ENCODE measurements around the gene FRMD1.
"Not testable (repeated sequence)": the region's sequence is repeated elsewhere in the genome, so short reads cannot be mapped to it uniquely, and the experiment has no call there.

FRMD1 gene

GRCh38 chr6:168080393-168081077 lies 1.5 kb upstream of the FRMD1 start:
- H3K27me3 ChIP-seq, result no peaks in the 10 kb centered on the region
- no peak overlapping the region for H3K27ac ChIP-seq
- no peak overlapping the region for H3K9ac ChIP-seq
- peaks cover 6 to 79% (median 57%) of the 10 kb centered on the region in 10 experiments for H3K4me1 ChIP-seq
- H3K4me3 ChIP-seq, result no peak overlapping the region
- no peaks in the 10 kb centered on the region for H4K20me1 ChIP-seq
- H3K4me2 ChIP-seq, result no peak overlapping the region
- H3K36me3 ChIP-seq, result no peaks in the 10 kb centered on the region
- H3K9me3 ChIP-seq (replicated peaks in 1 of 11), result peaks cover 16 to 40% (median 26%) of the 10 kb centered on the region in 11 experiments
- no peak for TF ChIP-seq Cebpa-rat (IDR thresholded peaks at IDR 0.05)

- H3K9me3 ChIP-seq (replicated peaks in 1 of 11), result peaks cover 24 to 56% (median 35%) of the 10 kb centered on the region in 11 experiments
Measured at GRCh38 chr6:168078175-168078942, 653 bp downstream of the FRMD1 start.

GRCh38 chr6:168077401-168077800 lies 1.6 kb downstream of the FRMD1 start:
- H4K20me1 ChIP-seq, H3K36me3 ChIP-seq, H3K27me3 ChIP-seq, H3K9ac ChIP-seq: not testable (repeated sequence)
- Histone ChIP-seq H3K4me2 (peak overlapping the region; percentile 37 to 82 (median 70); a peak in 21 of 22 replicates), H3K4me3 (0 out of 20 replicates have a peak overlapping the region, but pooled peaks of 1 of the 10 experiments have one; percentile 21), H3K9me3 (replicated peaks in 1 of 11) (peaks cover 24 to 56% (median 35%) of the 10 kb centered on the region in 11 experiments), H3K4me1 (peaks cover 6 to 71% (median 48%) of the 10 kb centered on the region in 10 experiments), H3K27ac (peak overlapping the region in 4 of 11 experiments; percentile 4 to 38 (median 16); a peak in 2 of 22 replicates)

More at GRCh38 chr6:168078175-168078942, 653 bp downstream of the FRMD1 start:
- Histone ChIP-seq H4K20me1 (no peaks in the 10 kb centered on the region), H3K27me3 (no peaks in the 10 kb centered on the region), H3K4me3 (no peak overlapping the region), H3K4me1 (peaks cover 6 to 71% (median 50%) of the 10 kb centered on the region in 10 experiments), H3K9ac (no peak overlapping the region), H3K36me3 (no peaks in the 10 kb centered on the region), H3K4me2 (peak overlapping the region in 9 of 11 experiments; percentile 53 to 82 (median 71); a peak in 17 of 22 replicates), H3K27ac (peak overlapping the region in 5 of 11 experiments; percentile 20 to 52 (median 30); a peak in 6 of 22 replicates)
- no peak for TF ChIP-seq Cebpa-rat (IDR thresholded peaks at IDR 0.05)

GRCh38 chr6:168075787-168076202 lies 3.2 kb downstream of the FRMD1 start:
- H3K4me1 ChIP-seq, result peaks cover 6 to 73% (median 52%) of the 10 kb centered on the region in 10 experiments
- peak overlapping the region in 1 of 11 experiments; percentile 14; a peak in 2 of 22 replicates for H3K27ac ChIP-seq
- no peaks in the 10 kb centered on the region for H3K27me3 ChIP-seq
- peaks cover 24 to 56% (median 35%) of the 10 kb centered on the region in 11 experiments for H3K9me3 ChIP-seq (replicated peaks in 1 of 11)
- peak overlapping the region in 2 of 11 experiments; percentile 2 to 7; a peak in 2 of 22 replicates for H3K4me2 ChIP-seq
- H3K36me3 ChIP-seq, result no peaks in the 10 kb centered on the region
- TF ChIP-seq Cebpa-rat (IDR thresholded peaks at IDR 0.05), result no peak
- no peak overlapping the region for H3K9ac ChIP-seq
- H4K20me1 ChIP-seq, result no peaks in the 10 kb centered on the region
- H3K4me3 ChIP-seq, result 0 out of 20 replicates have a peak overlapping the region, but pooled peaks of 1 of the 10 experiments have one; percentile 10

- H3K4me1 ChIP-seq, result peaks cover 6 to 68% (median 52%) of the 10 kb centered on the region in 10 experiments
Measured at GRCh38 chr6:168075216-168075615, 3.8 kb downstream of the FRMD1 start.

GRCh38 chr6:168073937-168074730 lies 4.9 kb downstream of the FRMD1 start:
- Histone ChIP-seq H3K27ac (no peak overlapping the region), H3K4me1 (peaks cover 6 to 60% (median 45%) of the 10 kb centered on the region in 10 experiments), H3K9me3 (replicated peaks in 1 of 11) (peaks cover 24 to 46% (median 35%) of the 10 kb centered on the region in 11 experiments), H3K9ac (no peak overlapping the region), H3K4me2 (peak overlapping the region in 3 of 11 experiments; percentile 77 to 81 (median 79); a peak in 3 of 22 replicates), H4K20me1 (no peaks in the 10 kb centered on the region), H3K27me3 (no peaks in the 10 kb centered on the region), H3K4me3 (no peak overlapping the region), H3K36me3 (no peaks in the 10 kb centered on the region)
- no peak for TF ChIP-seq Cebpa-rat (IDR thresholded peaks at IDR 0.05)

More at GRCh38 chr6:168075216-168075615, 3.8 kb downstream of the FRMD1 start:
- Histone ChIP-seq H3K27me3 (no peaks in the 10 kb centered on the region), H3K36me3 (no peaks in the 10 kb centered on the region), H4K20me1 (no peaks in the 10 kb centered on the region), H3K27ac (no peak overlapping the region), H3K4me2 (no peak overlapping the region), H3K9ac (no peak overlapping the region), H3K4me3 (no peak overlapping the region), H3K9me3 (replicated peaks in 1 of 11) (peaks cover 24 to 52% (median 35%) of the 10 kb centered on the region in 11 experiments)
- no peak for TF ChIP-seq Cebpa-rat (IDR thresholded peaks at IDR 0.05)

GRCh38 chr6:168072730-168073129 lies 6.3 kb downstream of the FRMD1 start:
- Histone ChIP-seq H3K4me1 (peaks cover 4 to 46% (median 31%) of the 10 kb centered on the region in 10 experiments), H4K20me1 (no peaks in the 10 kb centered on the region), H3K27ac (no peak overlapping the region), H3K4me3 (no peak overlapping the region), H3K27me3 (no peaks in the 10 kb centered on the region), H3K36me3 (no peaks in the 10 kb centered on the region), H3K9me3 (replicated peaks in 1 of 11) (peaks cover 24 to 37% (median 30%) of the 10 kb centered on the region in 11 experiments), H3K9ac (no peak overlapping the region), H3K4me2 (peak overlapping the region in 8 of 11 experiments; percentile 62 to 81 (median 74); a peak in 15 of 22 replicates)
- TF ChIP-seq Cebpa-rat (IDR thresholded peaks at IDR 0.05), result no peak

GRCh38 chr6:168072261-168072660 lies 6.8 kb downstream of the FRMD1 start:
- 0 out of 22 replicates have a peak overlapping the region, but pooled peaks of 1 of the 11 experiments have one; percentile 7 for H3K27ac ChIP-seq
- no peaks in the 10 kb centered on the region for H4K20me1 ChIP-seq
- H3K9me3 ChIP-seq (replicated peaks in 1 of 11), result peaks cover 24 to 33% (median 26%) of the 10 kb centered on the region in 11 experiments
- peak overlapping the region; percentile 13 to 81 (median 67); a peak in 19 of 22 replicates for H3K4me2 ChIP-seq
- H3K9ac ChIP-seq, result no peak overlapping the region
- no peaks in the 10 kb centered on the region for H3K27me3 ChIP-seq
- TF ChIP-seq Cebpa-rat (IDR thresholded peaks at IDR 0.05), result no peak
- no peaks in the 10 kb centered on the region for H3K36me3 ChIP-seq
- peaks cover 0 to 41% (median 27%) of the 10 kb centered on the region in 10 experiments; a peak in 18 of 20 replicates for H3K4me1 ChIP-seq
- H3K4me3 ChIP-seq, result no peak overlapping the region; a peak in 1 of 20 replicates

Data from BLaER1 treated with 17β-estradiol and CSF1 and Interleukin-3, amounts not matched to agents 10 nM and 100 nM (cell line).